ENCODE measurements around the gene NFKBIB. TPM values are rescaled to one million over a fixed set of nuclear protein-coding genes. Genes with fewer than 3 reads are reported as not detected.

NFKBIB gene
- polyA plus RNA-seq, 1 donor from 2014 or later = 21.4 TPM

DNA sequence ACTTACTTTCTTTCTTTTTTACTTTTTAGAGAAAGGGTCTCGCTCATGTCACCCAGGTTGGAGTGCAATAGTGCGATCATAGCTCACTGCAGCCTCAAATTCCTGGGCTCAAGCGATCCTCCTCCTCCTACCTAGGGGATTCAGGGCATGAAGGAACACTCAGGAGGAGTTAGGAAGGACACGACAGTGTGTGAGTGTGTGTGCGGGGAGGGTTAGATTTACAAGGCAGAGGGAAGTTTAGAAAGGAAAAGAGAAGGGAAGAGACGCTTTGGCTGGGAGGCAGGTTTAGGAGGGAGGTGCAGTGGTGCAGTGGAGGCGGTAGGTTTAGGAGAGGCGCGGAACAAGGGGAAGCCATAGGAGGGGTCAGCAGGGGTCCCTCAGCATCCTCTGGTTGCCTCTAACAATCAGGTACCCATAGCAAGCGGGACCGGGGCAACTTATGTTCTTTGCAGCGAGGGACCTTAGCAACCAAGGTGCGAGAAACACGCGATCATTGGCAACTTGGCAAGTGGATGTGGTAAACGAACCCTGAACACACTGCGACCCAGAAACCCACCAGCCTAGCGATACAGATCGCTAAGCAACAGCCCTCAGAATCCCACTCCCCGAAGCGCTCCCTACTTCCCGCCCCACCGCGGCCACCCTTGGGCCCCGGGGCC lies 852 bp upstream of the NFKBIB start:
- peak overlapping the region; percentile 99 for H3K4me2 ChIP-seq (ENCODE audit: low read length)
- H4K20me1 ChIP-seq (ENCODE audit: insufficient read depth) = no peaks in the 10 kb centered on the region
- H3K9me3 ChIP-seq (ENCODE audit: low read length) = no peaks in the 10 kb centered on the region
- no peaks in the 10 kb centered on the region for H3K36me3 ChIP-seq (ENCODE audit: insufficient read depth, low read length)
- H2AFZ ChIP-seq (ENCODE audit: low read depth, low read length) = peak overlapping the region; percentile 51
- TF ChIP-seq EZH2 (IDR thresholded peaks at IDR 0.05; ENCODE audit: borderline replicate concordance, insufficient read depth, low read length, poor library complexity, severe bottlenecking) = no peak
- TF ChIP-seq MXI1 (conservative IDR thresholded peaks at IDR 0.05; ENCODE audit: poor library complexity, severe bottlenecking) = no peak
- TF ChIP-seq TAF1 (IDR thresholded peaks at IDR 0.05; ENCODE audit: low read depth) = no peak
- TF ChIP-seq, protein P1, sequence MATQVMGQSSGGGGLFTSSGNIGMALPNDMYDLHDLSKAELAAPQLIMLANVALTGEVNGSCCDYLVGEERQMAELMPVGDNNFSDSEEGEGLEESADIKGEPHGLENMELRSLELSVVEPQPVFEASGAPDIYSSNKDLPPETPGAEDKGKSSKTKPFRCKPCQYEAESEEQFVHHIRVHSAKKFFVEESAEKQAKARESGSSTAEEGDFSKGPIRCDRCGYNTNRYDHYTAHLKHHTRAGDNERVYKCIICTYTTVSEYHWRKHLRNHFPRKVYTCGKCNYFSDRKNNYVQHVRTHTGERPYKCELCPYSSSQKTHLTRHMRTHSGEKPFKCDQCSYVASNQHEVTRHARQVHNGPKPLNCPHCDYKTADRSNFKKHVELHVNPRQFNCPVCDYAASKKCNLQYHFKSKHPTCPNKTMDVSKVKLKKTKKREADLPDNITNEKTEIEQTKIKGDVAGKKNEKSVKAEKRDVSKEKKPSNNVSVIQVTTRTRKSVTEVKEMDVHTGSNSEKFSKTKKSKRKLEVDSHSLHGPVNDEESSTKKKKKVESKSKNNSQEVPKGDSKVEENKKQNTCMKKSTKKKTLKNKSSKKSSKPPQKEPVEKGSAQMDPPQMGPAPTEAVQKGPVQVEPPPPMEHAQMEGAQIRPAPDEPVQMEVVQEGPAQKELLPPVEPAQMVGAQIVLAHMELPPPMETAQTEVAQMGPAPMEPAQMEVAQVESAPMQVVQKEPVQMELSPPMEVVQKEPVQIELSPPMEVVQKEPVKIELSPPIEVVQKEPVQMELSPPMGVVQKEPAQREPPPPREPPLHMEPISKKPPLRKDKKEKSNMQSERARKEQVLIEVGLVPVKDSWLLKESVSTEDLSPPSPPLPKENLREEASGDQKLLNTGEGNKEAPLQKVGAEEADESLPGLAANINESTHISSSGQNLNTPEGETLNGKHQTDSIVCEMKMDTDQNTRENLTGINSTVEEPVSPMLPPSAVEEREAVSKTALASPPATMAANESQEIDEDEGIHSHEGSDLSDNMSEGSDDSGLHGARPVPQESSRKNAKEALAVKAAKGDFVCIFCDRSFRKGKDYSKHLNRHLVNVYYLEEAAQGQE (IDR thresholded peaks at IDR 0.05; ENCODE audit: borderline replicate concordance) = peak; percentile 17
- TF ChIP-seq, protein P2, sequence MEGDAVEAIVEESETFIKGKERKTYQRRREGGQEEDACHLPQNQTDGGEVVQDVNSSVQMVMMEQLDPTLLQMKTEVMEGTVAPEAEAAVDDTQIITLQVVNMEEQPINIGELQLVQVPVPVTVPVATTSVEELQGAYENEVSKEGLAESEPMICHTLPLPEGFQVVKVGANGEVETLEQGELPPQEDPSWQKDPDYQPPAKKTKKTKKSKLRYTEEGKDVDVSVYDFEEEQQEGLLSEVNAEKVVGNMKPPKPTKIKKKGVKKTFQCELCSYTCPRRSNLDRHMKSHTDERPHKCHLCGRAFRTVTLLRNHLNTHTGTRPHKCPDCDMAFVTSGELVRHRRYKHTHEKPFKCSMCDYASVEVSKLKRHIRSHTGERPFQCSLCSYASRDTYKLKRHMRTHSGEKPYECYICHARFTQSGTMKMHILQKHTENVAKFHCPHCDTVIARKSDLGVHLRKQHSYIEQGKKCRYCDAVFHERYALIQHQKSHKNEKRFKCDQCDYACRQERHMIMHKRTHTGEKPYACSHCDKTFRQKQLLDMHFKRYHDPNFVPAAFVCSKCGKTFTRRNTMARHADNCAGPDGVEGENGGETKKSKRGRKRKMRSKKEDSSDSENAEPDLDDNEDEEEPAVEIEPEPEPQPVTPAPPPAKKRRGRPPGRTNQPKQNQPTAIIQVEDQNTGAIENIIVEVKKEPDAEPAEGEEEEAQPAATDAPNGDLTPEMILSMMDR (IDR thresholded peaks at IDR 0.05; ENCODE audit: poor library complexity, severe bottlenecking) = no peak
- H3K79me2 ChIP-seq (replicated peaks; ENCODE audit: insufficient read depth, low read length) = no peaks in the 10 kb centered on the region
- peak overlapping the region; percentile 49 for H3K27ac ChIP-seq (ENCODE audit: low read length)
- H3K27me3 ChIP-seq (ENCODE audit: insufficient read depth, low read depth, low read length) = no peaks in the 10 kb centered on the region
- H3K4me3 ChIP-seq (ENCODE audit: low read length) = peak overlapping the region; percentile 83
- no peaks in the 10 kb centered on the region for H3K9me2 ChIP-seq (ENCODE audit: insufficient read depth, low read length)
- peak overlapping the region; percentile 76 for H3K9ac ChIP-seq (ENCODE audit: low read length)
- no peaks in the 10 kb centered on the region for H3F3A ChIP-seq (ENCODE audit: insufficient read depth, low read length, poor library complexity, severe bottlenecking)

DNA sequence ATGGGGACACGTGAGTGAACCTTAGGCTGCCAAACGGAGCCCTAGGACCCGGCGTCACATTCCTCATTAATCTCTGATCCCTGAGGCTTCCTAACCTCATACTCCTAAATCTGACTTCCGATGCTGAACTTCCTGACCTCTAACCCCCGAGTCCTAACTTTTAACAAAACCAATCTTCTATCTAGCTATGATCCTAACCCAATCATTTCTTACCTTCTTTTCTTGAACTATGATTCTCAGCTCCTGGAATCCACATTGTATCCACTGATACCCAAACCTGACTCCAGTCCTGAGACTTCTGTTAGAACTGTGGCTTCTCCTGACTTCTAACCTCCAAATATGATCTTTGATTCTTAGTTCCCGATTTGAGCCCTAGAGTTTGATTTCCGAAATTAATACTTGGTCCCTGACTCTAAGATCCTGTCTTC lies 447 bp downstream of the NFKBIB start:
- Histone ChIP-seq H3K4me3 (ENCODE audit: low read length) (peak overlapping the region; percentile 83), H3K27ac (ENCODE audit: low read length) (peak overlapping the region; percentile 82), H3K9me2 (ENCODE audit: insufficient read depth, low read length) (no peaks in the 10 kb centered on the region), H4K20me1 (ENCODE audit: insufficient read depth) (no peaks in the 10 kb centered on the region), H3F3A (ENCODE audit: insufficient read depth, low read length, poor library complexity, severe bottlenecking) (no peaks in the 10 kb centered on the region), H3K36me3 (ENCODE audit: insufficient read depth, low read length) (no peaks in the 10 kb centered on the region), H2AFZ (ENCODE audit: low read depth, low read length) (peak overlapping the region; percentile 87), H3K27me3 (ENCODE audit: insufficient read depth, low read depth, low read length) (no peaks in the 10 kb centered on the region), H3K9me3 (ENCODE audit: low read length) (no peaks in the 10 kb centered on the region), H3K9ac (ENCODE audit: low read length) (peak overlapping the region; percentile 74), H3K4me2 (ENCODE audit: low read length) (peak overlapping the region; percentile 97), H3K79me2 (replicated peaks; ENCODE audit: insufficient read depth, low read length) (no peaks in the 10 kb centered on the region)
- no peak for TF ChIP-seq MXI1 (conservative IDR thresholded peaks at IDR 0.05; ENCODE audit: poor library complexity, severe bottlenecking)
- TF ChIP-seq TAF1 (IDR thresholded peaks at IDR 0.05; ENCODE audit: low read depth) = peak; percentile 17
- TF ChIP-seq EP300 (conservative IDR thresholded peaks at IDR 0.05; ENCODE audit: poor library complexity, severe bottlenecking) = no peak
- peak; percentile 36 for TF ChIP-seq POLR2AphosphoS5 (IDR thresholded peaks at IDR 0.05)
- TF ChIP-seq SMC3 (conservative IDR thresholded peaks at IDR 0.05; ENCODE audit: poor library complexity) = peak; percentile 14
- TF ChIP-seq, protein P2 (IDR thresholded peaks at IDR 0.05; ENCODE audit: poor library complexity, severe bottlenecking) = no peak
- no peak for TF ChIP-seq EZH2 (IDR thresholded peaks at IDR 0.05; ENCODE audit: borderline replicate concordance, insufficient read depth, low read length, poor library complexity, severe bottlenecking)
- TF ChIP-seq, protein P1 (IDR thresholded peaks at IDR 0.05; ENCODE audit: borderline replicate concordance) = no peak
- no peak for TF ChIP-seq RAD21 (conservative IDR thresholded peaks at IDR 0.05)
